Fibroblast of lung (primary cell): ENCODE measurements around the gene TMEM41A. TPM values are rescaled to one million over a fixed set of nuclear protein-coding genes. Genes with fewer than 3 reads are reported as not detected.
"Not testable (repeated sequence)": the region's sequence is repeated elsewhere in the genome, so short reads cannot be mapped to it uniquely, and the experiment has no call there.

Experiments used
- DNase-seq, 2 donors: peaks; one replicate each; pipeline versions ENCODE4 v3.0.0 to v3.0.0-alpha.2; 2010; ENCODE audit warnings: low read depth in 2 of 2
- H2AFZ ChIP-seq: 2 replicates; pipeline ENCODE4 v1.5.1; 2012; ENCODE audit warnings: low read length, control low read depth, inconsistent platforms
- H3K27ac ChIP-seq: 2 replicates; pipeline ENCODE4 v1.5.1; 2011; ENCODE audit warnings: low read length, control low read depth; ENCODE audit not compliant: insufficient read depth
- H3K27me3 ChIP-seq: 2 replicates; pipeline ENCODE4 v1.5.1; 2011; ENCODE audit warnings: mild to moderate bottlenecking, low read length; ENCODE audit not compliant: control insufficient read depth, insufficient read depth
- H3K36me3 ChIP-seq: 2 replicates; pipeline ENCODE4 v1.5.1; 2011; ENCODE audit warnings: low read length; ENCODE audit not compliant: control insufficient read depth, insufficient read depth
- H3K4me1 ChIP-seq: 2 replicates; pipeline ENCODE4 v1.5.1; 2011; ENCODE audit warnings: low read length; ENCODE audit not compliant: control insufficient read depth, insufficient read depth; ENCODE audit errors: extremely low read depth
- H3K4me2 ChIP-seq: 2 replicates; pipeline ENCODE4 v1.5.1; 2011; ENCODE audit warnings: low read length, control low read depth; ENCODE audit not compliant: insufficient read depth; ENCODE audit errors: extremely low read depth
- H3K4me3 ChIP-seq, 4 experiments: fragments of 200-600 bp in 1 of 4; sonication (generic) in 1 of 4; replicated peaks in 1 of 4; 2 replicates each; pipeline ENCODE4 v1.5.1; 2011 to 2016; ENCODE audit warnings: low read length in 4 of 4, low read depth in 3 of 4, mild to moderate bottlenecking in 3 of 4, control low read depth in 2 of 4, inconsistent platforms in 1 of 4, mixed read lengths in 1 of 4; ENCODE audit not compliant: insufficient read depth in 1 of 4; ENCODE audit errors: control extremely low read depth in 1 of 4
- H3K79me2 ChIP-seq: 2 replicates; pipeline ENCODE4 v1.5.1; 2012; ENCODE audit warnings: mild to moderate bottlenecking, low read length, inconsistent platforms; ENCODE audit not compliant: control insufficient read depth, insufficient read depth
- H3K9ac ChIP-seq: 2 replicates; pipeline ENCODE4 v1.5.1; 2011; ENCODE audit warnings: mild to moderate bottlenecking, low read length, control low read depth; ENCODE audit not compliant: insufficient read depth
- H3K9me3 ChIP-seq: 2 replicates; pipeline ENCODE4 v1.5.1; 2012; ENCODE audit warnings: low read depth, low read length; ENCODE audit not compliant: control insufficient read depth, insufficient read depth
- H4K20me1 ChIP-seq: 2 replicates; pipeline ENCODE4 v1.5.1; 2011; ENCODE audit warnings: low read length; ENCODE audit not compliant: control insufficient read depth, insufficient read depth; ENCODE audit errors: extremely low read depth
- CTCF ChIP-seq, 2 donors: IDR thresholded peaks in 1 of 2; conservative IDR thresholded peaks in 1 of 2; 1 replicate in 1 of 2; 2 replicates in 1 of 2; pipeline ENCODE4 v1.5.1; 2011 to 2012; ENCODE audit warnings: low read length in 2 of 2, control low read depth in 1 of 2, inconsistent platforms in 1 of 2, low read depth in 1 of 2, mild to moderate bottlenecking in 1 of 2
- EZH2 ChIP-seq: IDR thresholded peaks from 2 replicates; pipeline ENCODE4 v1.5.1; 2012; ENCODE audit warnings: low read length, control low read depth, mild to moderate bottlenecking; ENCODE audit errors: missing control alignments
- polyA plus RNA-seq, 2 donors: library from polyadenylated mRNA; depleted of rRNA in 1 of 2; stranded (reverse) in 1 of 2; unstranded in 1 of 2; fragments of >200 nt; gene quantifications; 2 replicates each; pipeline ENCODE4 v1.2.1, GENCODE V29; 2011 to 2012; ENCODE audit warnings: missing spikeins in 1 of 2
- total RNA-seq: library from RNA; depleted of rRNA; stranded (reverse); fragments of >200 nt; gene quantifications from 2 replicates; pipeline ENCODE4 v1.2.1, GENCODE V29; 2014

TMEM41A gene
- total and polyA plus RNA-seq, 2 donors (not counting 1 experiment from before 2014, with no cell fraction given) = 8.3 to 18.2 TPM

- H2AFZ ChIP-seq = no peak overlapping the region
- H3K27ac ChIP-seq = no peak overlapping the region
- no peaks in the 10 kb centered on the region for H3K9me3 ChIP-seq
- TF ChIP-seq CTCF (conservative IDR thresholded peaks at IDR 0.05 in 1 of 2, IDR thresholded peaks at IDR 0.05 in 1 of 2; ENCODE audit: low read depth in 1 of 2, low read length in 2 of 2) (no peak), EZH2 (no peak)
- H3K9ac ChIP-seq = no peak overlapping the region
- H3K79me2 ChIP-seq = no peaks in the 10 kb centered on the region
- no peaks in the 10 kb centered on the region for H3K36me3 ChIP-seq
- no peaks in the 10 kb centered on the region for H4K20me1 ChIP-seq
- H3K4me2 ChIP-seq = no peak overlapping the region
- DNase-seq = no peak
- H3K4me3 ChIP-seq = no peak overlapping the region
- no peaks in the 10 kb centered on the region for H3K4me1 ChIP-seq
- H3K27me3 ChIP-seq = no peaks in the 10 kb centered on the region
Observed at GRCh38 chr3:185479373-185479945, 19.4 kb downstream of the TMEM41A start.

- no peak overlapping the region for H2AFZ ChIP-seq
- H3K4me1 ChIP-seq = no peaks in the 10 kb centered on the region
- H4K20me1 ChIP-seq = no peaks in the 10 kb centered on the region
- TF ChIP-seq EZH2 (no peak), CTCF (conservative IDR thresholded peaks at IDR 0.05 in 1 of 2, IDR thresholded peaks at IDR 0.05 in 1 of 2; ENCODE audit: low read depth in 1 of 2, low read length in 2 of 2) (no peak)
- no peaks in the 10 kb centered on the region for H3K27me3 ChIP-seq
- no peak overlapping the region for H3K27ac ChIP-seq
- H3K79me2 ChIP-seq = no peaks in the 10 kb centered on the region
- H3K9me3 ChIP-seq = no peaks in the 10 kb centered on the region
- no peak overlapping the region for H3K9ac ChIP-seq
- no peak for DNase-seq
- peaks cover 2% of the 10 kb centered on the region for H3K36me3 ChIP-seq
- H3K4me3 ChIP-seq = no peak overlapping the region
- no peak overlapping the region for H3K4me2 ChIP-seq
Observed at GRCh38 chr3:185477316-185477715, 21.5 kb downstream of the TMEM41A start.

GRCh38 chr3:185474922-185475321 is 23.9 kb downstream of the TMEM41A start:
- H3K36me3 ChIP-seq, H3K9ac ChIP-seq, H3K79me2 ChIP-seq, H3K27ac ChIP-seq, H4K20me1 ChIP-seq, H3K9me3 ChIP-seq, H3K4me1 ChIP-seq, H2AFZ ChIP-seq, H3K4me2 ChIP-seq, DNase-seq, H3K4me3 ChIP-seq, H3K27me3 ChIP-seq: not testable (repeated sequence)
